Stomach (tissue), 4 donors: ENCODE results near the gene ATP4B.

Experiments used
- POLR2A ChIP-seq, 4 donors: fragments of 450-650 bp; IDR thresholded peaks; one replicate each; pipeline ENCODE4 v1.6.1; 2016; ENCODE audit warnings: antibody characterized with exemption in 4 of 4, control low read depth in 2 of 4, mild to moderate bottlenecking in 1 of 4, moderate library complexity in 1 of 4
- POLR2AphosphoS5 ChIP-seq, 3 donors: sonication (generic); formaldehyde crosslinking; IDR thresholded peaks; one replicate each; pipeline ENCODE4 v1.6.1; 2016; ENCODE audit warnings: antibody characterized with exemption in 3 of 3
- TF ChIP-seq, protein P1 (sequence below), 7 experiments: fragments of 450-650 bp in 4 of 7; fragments of 200-600 bp in 3 of 7; sonication (generic) in 3 of 7; IDR thresholded peaks; one replicate each; pipeline ENCODE4 v1.5.1; 2016 to 2019; ENCODE audit warnings: antibody characterized with exemption in 7 of 7, control low read depth in 2 of 7, mild to moderate bottlenecking in 1 of 7

DNA sequence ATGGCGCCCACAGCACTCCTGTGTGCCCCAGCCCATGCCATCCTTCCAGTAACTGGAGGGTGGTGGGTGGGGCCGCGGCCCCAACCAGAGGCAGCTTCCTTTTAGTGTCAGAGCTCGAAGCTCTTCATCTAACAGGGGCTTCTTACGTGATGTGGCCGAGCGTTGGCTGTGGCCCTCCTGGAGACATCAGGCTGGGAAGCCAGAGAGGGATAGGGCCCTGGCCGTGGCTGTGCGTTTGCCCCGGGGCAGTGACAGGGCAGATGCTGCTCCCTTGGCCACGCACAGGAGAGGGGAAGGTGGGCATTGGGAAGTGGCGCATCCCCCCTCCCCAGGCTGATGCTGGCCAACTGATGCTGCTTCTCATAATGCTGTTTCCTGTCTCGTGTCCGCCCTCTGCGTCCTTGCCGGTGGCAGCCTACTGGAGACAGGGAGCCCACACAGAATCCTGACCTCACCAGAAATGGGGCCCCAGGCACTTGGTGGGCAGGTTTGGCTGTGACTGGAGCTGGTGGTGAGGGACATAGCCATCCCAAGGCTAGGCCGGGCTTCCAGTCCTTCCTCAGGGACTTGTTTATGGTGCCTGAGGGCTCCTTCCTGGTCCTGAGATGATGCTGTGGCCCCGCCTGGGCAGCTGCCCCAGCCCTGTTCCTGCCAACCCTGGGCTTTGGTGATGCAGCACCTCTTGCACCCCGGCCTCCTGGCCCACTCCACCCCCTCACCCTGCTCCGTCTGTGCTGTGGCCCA lies 34.3 kb downstream of the ATP4B start:
- TF ChIP-seq POLR2A (IDR thresholded peaks at IDR 0.05) (no peak), POLR2AphosphoS5 (IDR thresholded peaks at IDR 0.05) (no peak)
- TF ChIP-seq, protein P1, sequence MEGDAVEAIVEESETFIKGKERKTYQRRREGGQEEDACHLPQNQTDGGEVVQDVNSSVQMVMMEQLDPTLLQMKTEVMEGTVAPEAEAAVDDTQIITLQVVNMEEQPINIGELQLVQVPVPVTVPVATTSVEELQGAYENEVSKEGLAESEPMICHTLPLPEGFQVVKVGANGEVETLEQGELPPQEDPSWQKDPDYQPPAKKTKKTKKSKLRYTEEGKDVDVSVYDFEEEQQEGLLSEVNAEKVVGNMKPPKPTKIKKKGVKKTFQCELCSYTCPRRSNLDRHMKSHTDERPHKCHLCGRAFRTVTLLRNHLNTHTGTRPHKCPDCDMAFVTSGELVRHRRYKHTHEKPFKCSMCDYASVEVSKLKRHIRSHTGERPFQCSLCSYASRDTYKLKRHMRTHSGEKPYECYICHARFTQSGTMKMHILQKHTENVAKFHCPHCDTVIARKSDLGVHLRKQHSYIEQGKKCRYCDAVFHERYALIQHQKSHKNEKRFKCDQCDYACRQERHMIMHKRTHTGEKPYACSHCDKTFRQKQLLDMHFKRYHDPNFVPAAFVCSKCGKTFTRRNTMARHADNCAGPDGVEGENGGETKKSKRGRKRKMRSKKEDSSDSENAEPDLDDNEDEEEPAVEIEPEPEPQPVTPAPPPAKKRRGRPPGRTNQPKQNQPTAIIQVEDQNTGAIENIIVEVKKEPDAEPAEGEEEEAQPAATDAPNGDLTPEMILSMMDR (IDR thresholded peaks at IDR 0.05) = no peak
